NK-92 (cell line): ENCODE results near the gene SDHAF1.
A peak's percentile ranks its signal among the peaks of the same experiment; 100 is the strongest.
"Not testable (repeated sequence)": the region's sequence is repeated elsewhere in the genome, so short reads cannot be mapped to it uniquely, and the experiment has no call there.

ENCODE experiments used
- DNase-seq: peaks from one replicate; lab custom pipeline; 2025; ENCODE audit not compliant: unreplicated experiment; lab: John Stamatoyannopoulos, UW

The SDHAF1 gene, protein sequence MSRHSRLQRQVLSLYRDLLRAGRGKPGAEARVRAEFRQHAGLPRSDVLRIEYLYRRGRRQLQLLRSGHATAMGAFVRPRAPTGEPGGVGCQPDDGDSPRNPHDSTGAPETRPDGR

DNA sequence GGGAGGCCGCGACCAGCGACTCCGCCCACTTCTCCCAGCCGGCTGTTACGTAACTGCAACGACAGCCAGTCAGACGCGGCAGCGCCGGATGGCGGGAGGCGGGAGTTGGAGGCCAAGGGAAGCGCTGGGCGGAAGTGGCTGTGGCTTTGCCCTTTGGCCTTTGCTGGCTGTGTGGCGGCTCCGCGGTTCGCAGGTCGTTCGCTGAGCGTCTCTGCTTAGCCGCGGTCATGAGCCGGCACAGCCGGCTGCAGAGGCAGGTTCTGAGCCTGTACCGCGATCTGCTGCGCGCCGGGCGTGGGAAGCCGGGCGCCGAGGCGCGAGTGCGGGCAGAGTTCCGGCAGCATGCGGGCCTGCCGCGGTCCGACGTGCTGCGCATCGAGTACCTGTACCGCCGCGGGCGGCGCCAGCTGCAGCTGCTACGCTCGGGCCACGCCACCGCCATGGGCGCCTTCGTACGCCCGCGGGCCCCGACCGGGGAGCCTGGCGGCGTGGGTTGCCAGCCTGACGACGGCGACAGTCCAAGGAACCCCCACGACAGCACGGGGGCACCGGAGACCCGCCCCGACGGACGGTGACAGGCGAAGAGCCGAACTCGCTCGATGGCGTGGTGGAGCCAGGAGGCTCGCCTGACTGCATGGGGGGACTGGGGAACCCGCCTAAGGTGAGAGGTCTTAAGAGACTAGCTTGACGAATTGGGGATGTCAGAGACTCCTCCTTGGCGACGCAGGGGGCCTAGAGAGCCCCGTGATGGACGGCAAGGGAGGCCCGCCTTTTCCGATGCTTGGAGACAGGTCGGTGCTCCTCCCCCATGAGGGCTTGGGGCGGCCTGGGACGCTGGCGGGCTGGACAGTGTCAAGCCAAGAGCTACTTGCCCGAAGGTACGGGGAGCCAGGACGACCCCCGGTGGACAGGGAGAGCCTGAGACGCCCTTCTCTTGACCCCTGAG is at the start of gene SDHAF1:
Gene SDHAF1, plus strand, starts transcription at position 141 of the 946 bp plus-strand sequence. Its CDS starts 87 bp downstream, at position 228.
- DNase-seq: peak; percentile 39

DNA sequence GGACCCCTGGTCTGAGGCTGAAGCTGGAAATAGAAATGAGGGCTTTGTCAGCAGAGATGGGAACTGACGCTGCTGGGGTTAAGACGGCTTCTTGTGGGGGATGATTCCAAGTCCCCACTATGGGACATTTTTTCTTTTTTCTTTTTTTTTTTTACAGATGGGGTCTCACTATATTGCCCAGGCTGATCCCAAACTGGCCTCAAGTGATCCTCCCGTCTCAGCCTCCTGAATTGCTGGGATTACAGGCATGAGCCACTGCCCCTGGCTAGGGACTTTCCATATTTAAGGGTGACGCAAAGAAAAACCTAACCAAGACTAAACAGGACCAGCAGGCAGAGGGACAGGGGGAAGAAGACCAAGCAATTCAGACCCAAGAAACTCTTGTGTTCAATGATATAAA is 48.8 kb upstream of the SDHAF1 start:
- DNase-seq: no peak

DNA sequence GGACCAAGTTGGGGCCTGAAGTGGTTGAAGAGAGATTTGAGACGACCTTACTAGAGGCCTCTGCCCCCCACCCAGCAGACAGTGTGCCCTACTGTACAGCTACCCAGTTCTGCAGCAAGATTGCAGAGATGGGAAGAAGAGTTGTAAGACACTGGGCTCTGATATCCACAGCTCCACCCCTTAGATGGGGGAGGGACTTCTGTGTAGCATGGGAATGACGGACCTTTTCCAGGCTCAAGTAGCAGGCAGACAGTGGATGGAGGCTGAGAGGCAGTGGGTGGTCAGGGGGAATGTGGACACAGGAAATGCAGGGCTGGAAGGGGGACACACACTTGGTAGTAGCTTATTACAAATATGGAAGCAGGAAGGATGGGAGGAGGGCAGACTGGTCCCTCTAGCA is 45.9 kb upstream of the SDHAF1 start:
- no peak for DNase-seq

DNA sequence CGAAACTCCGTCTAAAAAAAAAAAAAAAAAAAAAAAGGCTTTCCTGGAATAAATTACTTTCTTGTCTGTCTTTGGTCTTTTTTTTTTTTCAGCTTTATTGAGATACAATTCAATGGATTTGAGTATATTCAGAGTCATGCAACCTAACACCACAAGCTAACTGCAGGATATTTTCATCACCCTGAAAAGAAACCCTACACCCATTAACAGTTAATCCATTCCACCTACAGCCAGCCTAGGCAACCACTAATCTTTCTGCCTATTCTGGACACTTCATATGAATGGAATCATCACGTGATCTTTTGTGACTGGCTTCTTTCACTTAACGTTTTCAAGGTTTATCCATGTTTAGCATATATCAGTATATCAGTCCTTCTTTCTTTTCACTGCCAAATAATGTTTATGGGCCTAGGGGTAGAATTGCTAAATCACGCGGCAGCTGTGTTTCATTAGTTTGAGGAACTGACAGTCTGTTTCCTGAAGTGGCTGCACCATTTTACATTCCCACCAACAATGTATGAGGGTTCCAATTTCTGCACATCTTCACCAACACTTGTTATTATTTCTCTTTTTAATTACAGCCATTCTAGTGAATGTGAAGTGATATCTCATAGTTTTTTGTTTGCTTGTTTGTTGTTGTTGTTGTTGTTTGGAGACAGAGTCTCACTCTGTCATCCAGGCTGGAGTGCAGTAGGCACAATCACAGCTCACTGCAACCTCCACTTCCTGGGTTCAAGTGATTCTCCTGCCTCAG is 38.9 kb upstream of the SDHAF1 start:
- no peak for DNase-seq

DNA sequence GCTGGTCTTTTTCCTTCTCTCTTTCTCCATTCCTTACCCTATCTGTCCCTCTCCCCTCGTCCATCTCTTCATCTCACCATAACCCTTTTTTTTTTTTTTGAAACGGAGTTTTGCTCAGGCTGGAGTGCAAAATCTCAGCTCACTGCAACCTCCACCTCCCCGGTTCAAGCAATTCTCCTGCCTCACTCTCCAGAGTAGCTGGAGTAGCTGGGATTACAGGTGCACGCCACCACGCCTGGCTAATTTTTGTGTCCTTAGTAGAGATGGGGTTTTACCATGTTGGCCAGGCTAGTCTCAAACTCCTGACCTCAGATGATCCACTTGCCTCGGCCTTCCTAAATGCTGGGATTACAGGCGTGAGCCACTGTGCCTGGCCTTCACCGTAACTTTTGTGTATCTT is 37.6 kb upstream of the SDHAF1 start:
- not testable (repeated sequence) for DNase-seq

DNA sequence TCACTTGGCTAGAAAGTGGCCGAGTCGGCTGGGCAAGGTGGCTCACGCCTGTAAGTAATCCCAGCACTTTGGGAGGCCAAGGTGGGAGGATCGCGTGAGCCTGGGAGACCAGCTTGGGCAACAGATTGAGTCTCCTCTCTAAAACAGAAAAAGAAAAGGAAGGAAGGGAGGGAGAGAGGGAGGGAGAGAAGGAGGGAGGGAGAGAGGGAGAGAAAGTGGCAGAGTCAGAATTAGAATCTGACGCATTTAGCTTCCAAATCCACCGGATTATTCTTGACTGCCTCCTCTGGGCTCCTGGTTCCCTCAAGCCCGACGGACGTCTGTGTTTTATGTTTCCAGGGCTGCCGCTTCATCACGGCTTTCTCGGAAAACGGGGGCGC is 36.3 kb upstream of the SDHAF1 start:
- DNase-seq: no peak

DNA sequence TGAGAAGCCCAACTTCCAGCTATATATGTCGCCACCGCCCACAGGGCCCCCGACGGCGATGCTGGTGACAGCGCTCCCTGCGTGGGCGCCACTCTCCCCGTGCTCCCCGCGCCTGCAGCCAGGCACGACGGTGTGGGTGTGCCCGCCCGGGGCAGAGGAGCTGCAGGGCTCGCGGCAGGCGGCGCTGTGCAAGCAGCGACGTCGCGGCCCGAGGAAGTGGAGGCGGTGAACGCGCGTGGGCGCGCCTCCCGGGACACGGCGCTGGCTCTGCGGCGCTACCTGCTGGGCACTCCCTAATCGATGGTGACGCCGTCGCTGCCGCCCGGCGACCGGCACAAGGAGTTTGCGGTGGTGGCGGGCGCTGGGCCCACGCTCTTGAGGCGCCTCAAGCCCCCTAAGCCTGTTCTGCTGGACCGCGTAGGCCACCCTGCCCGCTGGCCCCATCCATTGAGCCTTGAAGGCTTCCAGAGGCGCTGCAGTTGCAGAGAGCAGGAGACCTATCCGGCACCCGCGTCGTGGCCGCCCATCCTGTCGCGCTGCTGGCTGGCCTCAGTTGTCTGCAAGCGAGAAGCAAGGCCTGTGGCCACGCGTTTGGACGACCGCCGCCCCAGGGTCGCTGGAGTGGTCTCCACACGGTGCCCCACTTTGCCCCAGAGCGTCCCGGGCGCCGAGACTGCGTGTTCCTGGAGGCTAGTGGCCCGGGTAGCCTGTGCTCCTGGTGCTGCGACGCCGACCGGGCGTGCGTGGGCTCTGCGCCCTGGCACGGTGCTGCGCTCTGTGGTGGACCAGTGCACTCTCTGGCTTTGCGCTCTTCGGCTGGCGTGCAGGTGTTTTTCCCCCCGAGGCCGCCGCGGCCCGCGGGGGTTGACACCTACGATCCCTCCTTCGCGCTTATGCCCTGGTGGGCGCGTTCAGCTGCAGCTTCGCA is 35.7 kb upstream of the SDHAF1 start:
- DNase-seq: no peak

DNA sequence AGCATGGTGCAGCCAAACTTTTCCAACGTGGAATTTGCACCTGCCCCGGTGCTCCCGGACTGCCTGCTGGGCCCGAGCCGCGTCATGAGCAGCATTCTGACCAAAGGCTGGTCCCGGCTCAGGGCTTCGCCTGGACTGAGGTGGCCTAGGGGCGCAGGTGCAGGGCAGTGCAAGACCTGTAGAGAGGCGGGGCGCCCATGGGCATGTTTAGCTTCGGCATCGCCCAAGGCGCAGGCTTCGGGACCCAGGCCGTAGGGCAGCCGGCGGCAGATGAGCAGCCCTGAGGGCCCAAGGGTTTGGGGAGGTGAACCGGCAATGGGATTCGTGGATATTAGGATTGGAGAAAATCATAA is 35.0 kb upstream of the SDHAF1 start:
- no peak for DNase-seq

DNA sequence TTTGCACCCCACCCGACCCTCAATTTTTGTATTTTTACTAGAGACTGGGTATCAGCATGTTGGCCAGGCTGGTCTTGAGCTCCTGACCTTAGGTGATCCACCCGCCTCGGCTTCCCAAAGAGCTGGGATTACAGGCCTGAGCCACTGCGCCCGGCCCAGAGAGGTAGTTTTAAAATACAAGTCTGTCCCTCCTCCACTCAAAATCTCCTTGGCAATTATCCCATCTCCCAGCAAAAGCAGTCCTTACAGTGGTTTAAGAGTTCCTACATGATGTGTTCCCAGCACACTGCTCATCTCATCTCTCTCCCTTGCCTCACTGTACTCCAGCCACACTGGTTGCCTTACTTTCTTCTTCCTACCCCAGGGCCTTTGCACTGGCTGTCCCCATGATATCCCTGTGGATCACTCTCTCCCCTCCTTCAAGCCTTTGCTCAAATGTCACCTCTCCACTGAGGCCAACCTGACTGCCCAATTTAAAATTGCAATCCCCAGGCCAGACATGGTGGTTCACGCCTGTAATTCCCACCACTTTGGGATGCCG is 34.5 kb upstream of the SDHAF1 start:
- DNase-seq: no peak

DNA sequence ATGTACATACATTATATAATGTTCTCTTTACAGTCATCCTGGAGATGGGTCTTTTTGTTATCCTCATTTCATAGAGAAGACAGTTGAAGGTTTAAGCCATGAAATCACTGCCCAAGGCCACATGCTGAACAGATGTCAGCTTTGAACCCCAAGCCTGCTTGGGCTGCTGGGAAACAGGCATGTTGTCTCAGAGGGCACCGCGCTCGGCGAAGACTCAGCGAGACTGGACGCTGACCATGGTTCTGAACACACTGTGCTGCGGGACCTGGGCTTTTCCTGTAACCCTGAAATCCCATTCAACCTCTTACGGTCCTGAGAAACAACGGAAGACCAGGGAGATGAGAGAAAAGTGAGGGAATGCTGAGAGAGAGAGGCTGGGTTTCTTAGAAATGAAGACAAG is 31.5 kb upstream of the SDHAF1 start:
- DNase-seq: no peak

DNA sequence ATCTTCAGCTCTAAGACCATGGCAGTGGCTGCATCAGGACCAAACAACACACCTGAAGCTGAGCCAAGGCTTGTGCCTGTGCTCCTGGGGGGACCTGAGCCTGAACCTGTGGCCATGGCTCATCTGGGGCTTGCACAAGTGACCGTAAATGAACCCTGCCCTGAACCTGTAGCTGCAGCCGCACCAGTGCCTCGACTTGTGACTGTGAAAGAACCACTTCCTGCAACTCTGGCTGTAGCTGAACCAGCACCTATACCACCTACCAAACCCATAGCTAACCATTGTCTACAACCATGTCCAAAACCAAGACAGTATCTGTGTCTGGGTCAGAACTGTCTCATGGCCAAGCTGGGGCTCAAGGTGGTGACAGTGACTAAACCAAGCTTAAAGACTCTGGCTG is 28.2 kb upstream of the SDHAF1 start:
- no peak for DNase-seq

DNA sequence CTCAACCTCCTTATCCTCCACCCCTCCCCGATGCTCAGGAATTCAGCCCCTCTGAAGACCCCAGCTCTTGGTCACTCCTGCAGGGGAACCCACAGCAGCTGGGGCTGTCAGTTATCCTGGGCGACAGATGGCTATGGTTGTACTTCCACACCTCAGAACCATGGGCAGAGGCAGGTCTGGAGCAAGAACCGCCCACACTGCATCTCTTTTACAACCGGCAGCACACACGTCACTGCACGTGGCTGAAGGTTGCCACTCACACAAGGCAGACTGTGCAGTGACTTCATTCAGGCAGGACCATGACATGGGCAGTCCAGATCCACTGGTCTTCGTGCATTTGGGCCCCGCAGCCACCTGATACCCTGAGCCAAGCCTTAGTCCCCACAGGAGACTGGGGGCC is 21.5 kb upstream of the SDHAF1 start:
- DNase-seq: no peak

DNA sequence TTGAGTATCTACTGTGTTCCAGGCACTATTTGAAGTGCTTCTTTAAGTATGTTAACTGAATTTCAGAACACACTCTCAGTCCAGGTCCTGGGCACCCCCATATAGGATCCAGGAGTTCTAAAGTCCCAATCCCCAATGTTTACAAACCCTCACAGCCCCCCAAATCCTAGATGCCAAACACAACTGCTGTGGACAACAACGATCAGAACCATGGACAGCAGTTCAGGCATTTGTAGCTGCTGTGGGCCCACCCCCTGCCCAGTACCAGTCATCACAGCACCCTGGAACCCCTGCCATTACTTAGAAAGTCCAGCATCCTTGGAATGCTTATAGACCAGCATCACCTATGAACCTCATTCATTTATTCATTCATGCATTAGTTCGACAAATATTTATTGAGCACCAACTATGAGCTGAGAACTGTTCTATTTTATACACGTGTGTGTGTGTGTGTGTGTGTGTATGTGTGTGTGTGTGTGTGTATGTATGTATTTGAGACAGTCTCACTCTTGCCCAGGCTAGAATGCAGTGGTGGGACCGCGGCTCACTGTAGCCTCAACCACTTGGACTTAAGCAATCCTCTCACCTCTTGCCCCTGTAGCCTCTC is 19.3 kb upstream of the SDHAF1 start:
- no peak for DNase-seq

DNA sequence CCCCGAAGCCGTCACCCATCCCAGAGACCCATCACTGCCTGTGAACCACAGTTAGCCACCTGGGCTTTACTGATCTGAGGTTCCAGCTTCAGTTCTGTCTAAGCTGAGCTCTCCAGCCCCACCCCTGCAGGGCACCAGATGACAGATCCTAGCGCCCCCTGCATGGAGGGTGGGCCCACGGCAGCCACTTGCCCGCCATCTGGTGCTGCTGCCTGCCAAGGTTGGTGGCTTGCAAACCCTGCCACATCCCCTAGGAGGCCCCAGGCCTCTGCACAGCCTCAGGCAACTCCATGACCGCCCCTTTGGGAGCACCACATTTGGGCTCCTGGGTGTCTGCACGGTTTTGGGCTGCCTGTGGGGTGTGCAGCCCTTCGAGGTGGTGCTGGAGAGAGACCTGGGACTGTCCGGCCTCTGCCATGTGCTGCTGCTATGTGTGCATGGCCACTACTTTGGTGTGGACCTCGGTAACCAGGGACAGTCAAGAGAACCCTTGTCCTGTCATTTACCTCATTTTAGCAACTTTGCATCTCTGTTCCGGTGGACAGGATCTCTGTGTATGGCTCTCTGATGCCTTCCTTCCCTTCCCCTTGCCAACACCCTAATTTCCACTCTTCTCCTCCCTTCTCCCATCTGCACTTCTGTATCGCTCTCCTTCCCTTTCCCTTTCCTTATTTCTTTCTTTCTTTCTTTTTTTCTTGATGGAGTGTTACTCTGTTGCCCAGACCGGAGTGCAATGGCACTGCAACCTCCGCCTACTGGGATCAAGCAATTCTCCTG is 17.4 kb upstream of the SDHAF1 start:
- DNase-seq: no peak

DNA sequence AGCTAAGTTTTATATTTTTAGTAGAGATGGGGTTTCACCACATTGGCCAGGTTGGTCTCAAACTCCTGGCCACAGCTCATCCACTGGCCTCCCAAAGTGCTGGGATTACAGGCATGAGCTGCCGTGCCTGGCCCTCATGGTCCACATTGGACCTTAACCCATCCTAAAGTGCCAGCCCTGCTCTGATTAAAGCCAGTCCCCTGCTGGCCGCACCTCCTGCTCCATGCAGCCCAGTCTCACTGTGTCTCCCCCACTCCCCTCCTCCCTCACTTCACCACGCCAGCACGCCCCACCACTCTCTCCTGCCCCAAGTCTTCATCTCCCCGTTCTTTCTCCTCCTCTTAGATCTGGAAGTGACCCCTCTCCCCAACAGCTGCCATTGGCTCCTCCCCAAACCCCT is 16.7 kb upstream of the SDHAF1 start:
- DNase-seq: no peak

DNA sequence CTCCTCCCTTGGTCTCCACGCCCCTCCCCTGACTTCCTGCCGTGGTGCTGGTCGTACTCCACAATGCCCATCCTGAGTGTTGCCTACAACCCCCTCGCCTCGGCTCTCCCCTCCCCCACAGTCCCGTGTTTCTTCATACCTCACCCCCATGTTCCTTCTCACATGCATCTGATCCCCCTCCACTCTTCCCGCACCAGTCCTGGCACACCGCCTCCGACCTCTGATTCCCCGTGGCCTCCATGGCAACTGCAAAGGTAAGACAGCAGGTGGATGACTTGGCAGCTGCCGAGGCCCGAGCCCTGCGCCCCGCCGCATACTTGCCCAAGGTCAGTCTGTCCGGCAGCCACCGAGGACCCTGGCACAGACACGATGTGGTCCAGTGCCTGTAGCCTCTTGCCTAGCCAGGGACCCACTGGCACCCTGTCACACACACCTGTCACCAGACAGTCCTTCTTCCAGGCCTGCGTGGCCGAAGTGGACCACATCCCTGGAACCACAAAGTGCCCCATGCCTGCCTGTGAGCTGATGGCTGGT is 16.1 kb upstream of the SDHAF1 start:
- no peak for DNase-seq

DNA sequence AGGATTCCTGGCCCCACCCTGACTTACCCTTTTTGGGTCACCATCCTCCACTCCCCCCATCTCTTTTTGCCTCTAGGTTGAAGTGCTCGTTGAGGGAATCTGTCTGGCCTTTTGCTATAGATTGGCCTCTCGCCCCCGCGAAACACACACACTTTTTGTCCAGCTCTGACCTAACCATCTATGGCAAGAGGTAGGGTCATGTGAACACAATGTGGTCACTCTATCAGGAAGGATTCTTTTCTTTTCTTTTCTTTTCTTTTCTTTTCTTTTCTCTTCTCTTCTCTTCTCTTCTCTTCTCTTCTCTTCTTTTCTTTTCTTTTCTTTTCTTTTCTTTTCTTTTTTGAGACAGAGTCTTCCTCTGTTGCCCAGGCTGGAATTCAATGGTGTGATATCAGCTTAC is 14.0 kb upstream of the SDHAF1 start:
- not testable (repeated sequence) for DNase-seq

DNA sequence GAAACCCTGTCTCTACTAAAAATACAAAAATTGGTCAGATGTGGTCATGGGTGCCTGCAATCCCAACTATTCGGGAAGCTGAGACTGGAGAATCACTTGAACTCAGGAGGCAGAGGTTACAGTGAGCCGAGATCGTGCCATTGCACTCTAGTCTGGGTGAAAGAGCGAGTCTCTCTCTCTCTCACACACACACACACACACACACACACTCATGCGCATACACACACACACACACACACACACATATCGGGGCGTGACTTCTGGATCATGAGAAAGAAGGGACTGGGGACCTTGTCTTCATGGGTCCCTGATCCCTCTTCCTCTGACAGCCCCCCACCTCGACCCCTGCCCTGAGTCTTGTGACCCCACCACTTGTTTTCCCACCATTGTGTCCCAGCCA is 11.8 kb upstream of the SDHAF1 start:
- no peak for DNase-seq

DNA sequence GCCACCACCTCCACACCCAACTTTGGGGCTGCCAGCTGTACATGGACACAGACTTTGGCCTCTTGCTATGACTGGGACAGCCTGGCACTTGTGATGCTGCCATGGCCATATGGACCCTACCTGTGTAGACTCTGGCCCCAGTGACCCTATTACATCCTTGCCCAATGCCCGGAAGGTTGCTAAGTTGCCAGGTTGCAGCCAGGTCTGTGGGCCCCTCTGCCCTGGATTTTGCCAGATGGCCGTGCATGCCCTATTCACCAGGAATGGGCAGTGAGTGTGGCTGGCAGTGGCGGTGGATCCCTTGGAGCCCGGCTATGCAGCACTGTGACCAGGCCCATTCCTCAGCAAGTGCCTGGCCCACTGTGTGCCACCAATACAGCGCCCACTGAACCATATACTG is 8.9 kb upstream of the SDHAF1 start:
- DNase-seq: no peak
